Prostate gland (tissue), 2 donors: ENCODE results near the gene PLA2G4A. TPM values are rescaled to one million over a fixed set of nuclear protein-coding genes. Genes with fewer than 3 reads are reported as not detected.

Experiments
- DNase-seq: peaks from one replicate; pipeline ENCODE4 v3.0.0-alpha.2; 2019; ENCODE audit warnings: low spot score
- H3K27ac ChIP-seq, 2 donors: fragments of 200-600 bp; sonication (generic); 2 replicates each; pipeline ENCODE4 v1.5.1; 2017 to 2019
- H3K27me3 ChIP-seq: fragments of 200-600 bp; sonication (generic); replicated peaks from 2 replicates; pipeline ENCODE4 v1.5.1; 2019; ENCODE audit not compliant: insufficient read depth
- H3K36me3 ChIP-seq, 2 donors: fragments of 200-600 bp; sonication (generic); 1 replicate in 1 of 2; 2 replicates in 1 of 2; pipeline versions ENCODE4 v1.5.1 to v1.8.1; 2017 to 2019
- H3K4me1 ChIP-seq: fragments of 200-600 bp; sonication (generic); replicated peaks from 2 replicates; pipeline ENCODE4 v1.5.1; 2019
- H3K4me3 ChIP-seq, 2 donors: fragments of 200-600 bp; sonication (generic); 2 replicates each; pipeline ENCODE4 v1.5.1; 2017 to 2019
- H3K9me3 ChIP-seq: fragments of 200-600 bp; sonication (generic); 2 replicates; pipeline ENCODE4 v1.5.1; 2017
- POLR2A ChIP-seq: fragments of 450-650 bp; IDR thresholded peaks from one replicate; pipeline ENCODE4 v1.6.1; 2016; ENCODE audit warnings: antibody characterized with exemption, mild to moderate bottlenecking
- POLR2AphosphoS5 ChIP-seq: sonication (generic); formaldehyde crosslinking; IDR thresholded peaks from one replicate; pipeline ENCODE4 v1.6.1; 2017; ENCODE audit warnings: antibody characterized with exemption
- WGBS: methylation state at CpG from one replicate; pipeline ENCODE4 v1.1.5; 2018; 5-methylcytosine and 5-hydroxymethylcytosine counted together
- intact Hi-C: fragments of 100-400 bp; cut with DNase I; formaldehyde crosslinking; loops from one replicate; pipeline ENCODE4 v1.14.2; 2022
- total RNA-seq, 2 donors: library from RNA; depleted of rRNA; stranded (reverse); fragments of >200 nt; gene quantifications; one replicate each; pipeline ENCODE4 v1.1.0, GENCODE V29; 2016
- TF ChIP-seq, protein P1 (sequence below), 4 experiments: fragments of 200-600 bp in 2 of 4; fragments of 450-650 bp in 2 of 4; sonication (generic) in 2 of 4; IDR thresholded peaks; 1 replicate in 3 of 4; 2 replicates in 1 of 4; pipeline ENCODE4 v1.5.1; 2016 to 2019; ENCODE audit warnings: antibody characterized with exemption in 4 of 4, mild to moderate bottlenecking in 2 of 4, moderate library complexity in 2 of 4

Gene PLA2G4A
- total RNA-seq, 2 donors from 2014 or later = 6.1 to 8.8 TPM

DNA sequence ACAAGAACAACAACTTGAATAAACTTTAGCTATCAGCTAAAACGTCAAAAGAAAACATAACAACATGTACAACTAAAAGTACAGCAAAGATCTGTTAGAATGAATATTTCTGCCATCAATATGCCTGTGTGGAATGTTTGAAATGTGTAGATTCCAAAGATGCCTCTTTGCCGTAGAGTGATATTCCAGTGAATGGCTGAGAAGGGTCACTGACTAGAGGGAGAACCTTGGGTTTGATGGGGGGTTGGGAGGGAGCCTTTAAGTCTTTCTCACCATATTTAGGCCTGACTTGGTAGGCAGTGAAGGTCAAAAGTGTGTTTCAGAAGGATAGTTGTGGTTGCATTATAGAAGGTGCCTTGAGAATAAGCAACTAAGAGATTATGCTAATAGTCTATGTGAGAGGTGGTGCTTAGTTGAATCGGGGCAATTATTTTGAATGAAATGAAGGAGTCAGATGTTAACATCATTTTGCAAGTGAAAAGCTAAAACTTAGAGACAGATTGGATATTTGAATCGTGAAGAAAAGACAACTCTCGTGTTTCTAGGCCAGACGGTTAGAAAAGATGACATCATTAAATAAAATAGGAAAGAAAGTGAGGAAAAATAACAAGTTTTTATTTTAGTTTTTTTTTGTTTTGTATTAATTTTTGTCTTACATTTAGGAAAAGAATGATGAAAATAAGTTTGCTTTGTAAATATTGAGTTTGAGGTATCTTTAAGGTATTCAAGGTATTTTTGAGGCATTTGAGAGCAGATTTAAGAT lies 53.8 kb downstream of the PLA2G4A start:
- Histone ChIP-seq H3K4me3 (no peak overlapping the region), H3K27me3 (no peaks in the 10 kb centered on the region), H3K36me3 (no peaks in the 10 kb centered on the region), H3K9me3 (no peaks in the 10 kb centered on the region), H3K27ac (no peak overlapping the region), H3K4me1 (no peaks in the 10 kb centered on the region)
- intact Hi-C loops = no loop called here
- TF ChIP-seq POLR2AphosphoS5 (no peak), POLR2A (no peak)
- TF ChIP-seq, protein P1, sequence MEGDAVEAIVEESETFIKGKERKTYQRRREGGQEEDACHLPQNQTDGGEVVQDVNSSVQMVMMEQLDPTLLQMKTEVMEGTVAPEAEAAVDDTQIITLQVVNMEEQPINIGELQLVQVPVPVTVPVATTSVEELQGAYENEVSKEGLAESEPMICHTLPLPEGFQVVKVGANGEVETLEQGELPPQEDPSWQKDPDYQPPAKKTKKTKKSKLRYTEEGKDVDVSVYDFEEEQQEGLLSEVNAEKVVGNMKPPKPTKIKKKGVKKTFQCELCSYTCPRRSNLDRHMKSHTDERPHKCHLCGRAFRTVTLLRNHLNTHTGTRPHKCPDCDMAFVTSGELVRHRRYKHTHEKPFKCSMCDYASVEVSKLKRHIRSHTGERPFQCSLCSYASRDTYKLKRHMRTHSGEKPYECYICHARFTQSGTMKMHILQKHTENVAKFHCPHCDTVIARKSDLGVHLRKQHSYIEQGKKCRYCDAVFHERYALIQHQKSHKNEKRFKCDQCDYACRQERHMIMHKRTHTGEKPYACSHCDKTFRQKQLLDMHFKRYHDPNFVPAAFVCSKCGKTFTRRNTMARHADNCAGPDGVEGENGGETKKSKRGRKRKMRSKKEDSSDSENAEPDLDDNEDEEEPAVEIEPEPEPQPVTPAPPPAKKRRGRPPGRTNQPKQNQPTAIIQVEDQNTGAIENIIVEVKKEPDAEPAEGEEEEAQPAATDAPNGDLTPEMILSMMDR (IDR thresholded peaks at IDR 0.05) = no peak
- 81% methylated on average over 6 of the region's 6 CpGs for WGBS
- DNase-seq = no peak

DNA sequence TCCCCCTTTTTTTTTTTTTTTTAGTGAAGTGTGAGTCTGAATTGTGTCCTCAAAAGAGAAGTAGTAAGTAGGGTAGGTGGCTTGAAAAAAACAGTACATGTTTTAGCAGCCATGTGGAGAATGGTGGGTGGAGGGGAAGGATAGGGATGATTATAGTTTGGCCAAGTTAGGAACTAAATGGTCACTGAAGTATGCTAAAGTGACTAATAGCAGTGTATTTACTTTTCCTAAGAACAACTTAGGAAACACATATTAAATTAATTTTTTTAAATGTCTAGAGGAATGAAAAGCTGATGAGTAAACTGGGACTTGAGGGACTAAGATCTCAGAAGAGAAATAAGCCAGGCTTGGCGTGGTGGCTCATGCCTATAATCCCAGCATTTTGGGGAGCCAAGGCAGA lies 55.5 kb downstream of the PLA2G4A start:
- no peaks in the 10 kb centered on the region for H3K36me3 ChIP-seq
- no peaks in the 10 kb centered on the region for H3K9me3 ChIP-seq
- H3K4me3 ChIP-seq = no peak overlapping the region
- no peaks in the 10 kb centered on the region for H3K4me1 ChIP-seq
- 80% methylated on average over 1 of the region's 1 CpG for WGBS
- no peak for DNase-seq
- TF ChIP-seq, protein P1 (IDR thresholded peaks at IDR 0.05) = no peak
- no peak for TF ChIP-seq POLR2A
- no peak for TF ChIP-seq POLR2AphosphoS5
- no peak overlapping the region for H3K27ac ChIP-seq
- H3K27me3 ChIP-seq = no peaks in the 10 kb centered on the region
- intact Hi-C loops = no loop called here

DNA sequence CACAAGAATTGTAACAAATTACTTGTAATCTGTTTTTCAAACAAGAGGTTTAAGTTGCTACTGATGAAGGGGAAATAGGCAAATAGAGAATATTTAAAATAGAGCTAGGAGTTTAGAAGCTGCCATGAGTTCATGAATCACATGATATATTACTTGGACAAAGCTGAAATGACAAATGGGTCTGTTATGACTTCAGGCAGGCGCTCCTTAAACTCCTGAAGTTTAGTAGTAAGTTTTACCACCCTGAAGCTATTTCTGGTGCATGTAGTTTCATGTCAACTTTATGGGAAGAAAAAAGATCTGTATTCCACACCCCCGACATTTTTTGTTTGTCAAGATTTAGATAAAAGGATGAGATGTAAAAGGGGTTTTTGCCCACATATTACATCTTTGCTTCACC lies 58.5 kb downstream of the PLA2G4A start:
- no peak overlapping the region for H3K4me3 ChIP-seq
- H3K27me3 ChIP-seq = no peaks in the 10 kb centered on the region
- no peak for DNase-seq
- H3K36me3 ChIP-seq = no peaks in the 10 kb centered on the region
- 28% methylated on average over 2 of the region's 2 CpGs for WGBS
- no peaks in the 10 kb centered on the region for H3K4me1 ChIP-seq
- TF ChIP-seq, protein P1 (IDR thresholded peaks at IDR 0.05) = no peak
- TF ChIP-seq POLR2AphosphoS5 (no peak), POLR2A (no peak)
- intact Hi-C loops = no loop called here
- no peak overlapping the region for H3K27ac ChIP-seq
- no peaks in the 10 kb centered on the region for H3K9me3 ChIP-seq

DNA sequence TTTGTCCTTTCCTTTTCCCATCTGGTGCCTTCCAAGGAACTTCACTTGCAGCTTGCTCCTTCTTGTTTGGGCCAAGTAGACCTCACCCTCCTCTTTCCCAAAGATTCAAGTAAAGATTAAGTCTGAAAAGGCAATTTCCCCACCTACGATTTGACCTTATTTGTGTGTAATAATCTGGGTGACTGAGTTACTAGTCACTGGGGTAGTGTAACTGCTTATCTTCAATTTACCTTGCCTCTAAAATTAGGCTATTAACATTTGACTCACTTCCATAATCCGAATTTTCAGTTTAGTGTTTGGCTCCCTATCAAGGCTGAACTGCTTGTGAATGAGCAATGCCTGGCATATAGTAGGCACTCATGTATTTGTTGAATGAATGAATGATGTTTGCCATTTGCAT lies 59.6 kb downstream of the PLA2G4A start:
- H3K9me3 ChIP-seq = no peaks in the 10 kb centered on the region
- H3K27ac ChIP-seq = no peak overlapping the region
- WGBS = 50% methylated on average over 2 of the region's 2 CpGs
- no peaks in the 10 kb centered on the region for H3K27me3 ChIP-seq
- H3K4me3 ChIP-seq = no peak overlapping the region
- no peaks in the 10 kb centered on the region for H3K36me3 ChIP-seq
- TF ChIP-seq POLR2AphosphoS5 (no peak), POLR2A (no peak)
- TF ChIP-seq, protein P1 (IDR thresholded peaks at IDR 0.05) = no peak
- no peak for DNase-seq
- intact Hi-C loops = no loop called here
- no peaks in the 10 kb centered on the region for H3K4me1 ChIP-seq

DNA sequence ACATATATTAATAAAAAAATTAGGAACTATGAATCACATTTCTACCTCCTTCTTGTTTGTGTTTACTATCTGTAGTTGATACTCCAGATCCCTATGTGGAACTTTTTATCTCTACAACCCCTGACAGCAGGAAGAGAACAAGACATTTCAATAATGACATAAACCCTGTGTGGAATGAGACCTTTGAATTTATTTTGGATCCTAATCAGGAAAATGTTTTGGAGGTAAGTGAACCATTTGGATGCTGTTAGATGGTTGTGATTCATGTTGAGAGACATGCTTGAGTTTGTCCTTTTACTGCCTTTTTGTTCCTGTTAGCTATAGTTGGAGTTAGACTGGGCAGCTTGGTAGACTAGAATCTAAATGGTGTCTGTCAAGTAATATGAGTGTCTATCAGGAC lies 64.2 kb downstream of the PLA2G4A start:
- Histone ChIP-seq H3K4me1 (no peaks in the 10 kb centered on the region), H3K36me3 (no peaks in the 10 kb centered on the region), H3K27ac (no peak overlapping the region), H3K9me3 (no peaks in the 10 kb centered on the region), H3K27me3 (no peaks in the 10 kb centered on the region), H3K4me3 (no peak overlapping the region)
- TF ChIP-seq POLR2A (no peak), POLR2AphosphoS5 (no peak)
- TF ChIP-seq, protein P1 (IDR thresholded peaks at IDR 0.05) = no peak
- intact Hi-C loops = no loop called here
- DNase-seq = no peak
